Activated CD4-positive, alpha-beta T cell treated with anti-CD3 and anti-CD28 coated beads, Interleukin-10, Interleukin-2, amounts not matched to agents 100 ng/mL and 50 ng/mL, durations not matched to agents 16 hours and 8 hours (primary cell): ENCODE data around the gene STPG3.

Experiments
- DNase-seq: peaks from one replicate; pipeline ENCODE4 v3.0.0-alpha.2; 2020

STPG3 gene

GRCh38 chr9:137222190-137223077 lies 28.7 kb upstream of the STPG3 start, which contains the start of gene RNF208:
RNF208 (minus strand) TSS chr9:137222240; CDS start chr9:137221212, 1,028 bp downstream.
- no peak for DNase-seq

GRCh38 chr9:137223078-137223970 lies 27.8 kb upstream of the STPG3 start:
- DNase-seq, result peak; percentile 100

GRCh38 chr9:137224830-137225694 lies 26.0 kb upstream of the STPG3 start, which contains the start of gene CYSRT1:
CYSRT1 (plus strand) TSS chr9:137225174; CDS start chr9:137225622, 448 bp downstream.
- DNase-seq, result peak; percentile 50

GRCh38 chr9:137225699-137226331 lies 25.3 kb upstream of the STPG3 start:
- DNase-seq, result no peak

GRCh38 chr9:137226338-137227053 lies 24.6 kb upstream of the STPG3 start:
- no peak for DNase-seq

- DNase-seq, result peak; percentile 87
Measured at GRCh38 chr9:137227054-137227852, 23.8 kb upstream of the STPG3 start, which contains the start of gene RNF224. RNF224 (plus strand) TSS chr9:137227502; CDS start chr9:137228336, 834 bp downstream.

- DNase-seq, result no peak
Measured at GRCh38 chr9:137227853-137228505, 23.1 kb upstream of the STPG3 start.

GRCh38 chr9:137228506-137228967 lies 22.5 kb upstream of the STPG3 start:
- DNase-seq, result no peak

- no peak for DNase-seq
Measured at GRCh38 chr9:137228968-137229896, 21.9 kb upstream of the STPG3 start.

GRCh38 chr9:137229903-137230704 lies 21.0 kb upstream of the STPG3 start:
- DNase-seq, result no peak

- no peak for DNase-seq
Measured at GRCh38 chr9:137230705-137231371, 20.2 kb upstream of the STPG3 start, which contains the start of gene SLC34A3. SLC34A3 (plus strand) TSS chr9:137230901; CDS start chr9:137231703, 802 bp downstream.

- no peak for DNase-seq
Measured at GRCh38 chr9:137231372-137232039, 19.6 kb upstream of the STPG3 start.

GRCh38 chr9:137232101-137232500 lies 19.0 kb upstream of the STPG3 start:
- no peak for DNase-seq

GRCh38 chr9:137232510-137232909 lies 18.6 kb upstream of the STPG3 start:
- no peak for DNase-seq

- no peak for DNase-seq
Measured at GRCh38 chr9:137233143-137233980, 17.7 kb upstream of the STPG3 start.
